ENCODE measurements around the gene RPRD2. TPM values are rescaled to one million over a fixed set of nuclear protein-coding genes. Genes with fewer than 3 reads are reported as not detected.

RPRD2 gene
- polyA plus RNA-seq, 1 experiment = 19.7 TPM

DNA sequence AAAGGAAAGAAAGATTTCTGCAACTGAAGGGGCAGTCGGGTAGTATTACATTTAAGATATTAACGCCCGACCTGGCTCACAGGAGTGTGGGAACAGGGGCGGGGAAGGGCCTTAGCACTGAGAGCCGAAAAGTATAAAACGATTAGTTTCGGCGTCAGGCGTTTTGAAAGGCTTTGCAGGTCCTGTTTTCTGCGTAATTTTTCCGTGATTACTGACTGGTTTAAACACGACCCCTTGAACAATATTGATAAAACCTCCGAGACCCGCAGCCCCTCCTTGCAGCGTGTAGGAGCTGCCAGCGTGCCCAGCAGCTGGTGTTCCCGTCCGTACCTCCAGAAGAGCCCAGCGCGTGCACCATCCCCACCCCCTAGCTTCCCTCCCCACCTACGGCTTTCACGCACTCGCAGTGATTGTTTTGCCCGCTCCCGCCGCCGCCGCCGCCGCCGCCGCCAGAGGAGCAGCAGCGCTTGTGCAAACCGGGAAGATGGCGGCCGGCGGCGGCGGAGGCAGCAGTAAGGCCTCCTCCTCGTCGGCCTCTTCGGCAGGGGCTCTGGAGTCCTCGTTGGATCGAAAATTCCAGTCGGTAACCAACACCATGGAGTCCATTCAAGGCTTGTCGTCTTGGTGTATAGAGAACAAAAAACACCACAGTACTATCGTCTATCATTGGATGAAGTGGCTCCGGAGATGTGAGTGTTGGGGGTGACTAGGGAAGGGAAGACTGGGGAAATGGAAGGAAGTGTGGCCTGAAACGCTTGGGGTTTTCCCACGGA is 470 bp downstream of the RPRD2 start:
- CTCF ChIA-PET = interaction anchor here (1.0 to 1.3 kb wide), 2 partner anchors 109 to 169 kb away, joined by 4 to 9 read pairs; no protein-coding TSS in a partner anchor
- peak; percentile 11 for DNase-seq (ENCODE audit: low read depth, low spot score)

DNA sequence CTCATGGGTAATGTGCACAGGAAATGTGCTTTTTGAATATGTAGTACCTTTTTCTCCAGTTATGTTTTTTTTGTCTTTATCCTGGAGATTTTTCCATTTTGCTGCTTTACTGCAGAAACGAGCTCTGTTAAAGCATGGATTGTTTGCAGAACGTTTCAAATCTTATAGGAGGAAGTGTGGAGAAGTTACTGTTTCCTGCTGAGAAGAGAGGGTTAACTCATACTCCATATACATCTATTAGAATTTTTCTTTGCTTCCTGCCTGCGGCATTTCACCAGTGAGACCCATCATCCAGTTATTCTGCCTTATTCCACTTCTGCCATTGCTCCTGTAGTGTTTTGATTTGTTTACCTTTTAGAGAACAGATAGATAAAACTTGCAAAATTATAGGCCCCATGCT is 2.0 kb downstream of the RPRD2 start:
- Histone ChIP-seq H3K27ac (ENCODE audit: low read depth, low read length) (no peak overlapping the region), H3K9me3 (ENCODE audit: control insufficient read depth, insufficient read depth, low read length) (no peaks in the 10 kb centered on the region), H3K4me3 (ENCODE audit: low read depth, low read length) (peak overlapping the region; percentile 81), H3K27me3 (ENCODE audit: control insufficient read depth, insufficient read depth, low read length) (no peaks in the 10 kb centered on the region)
- POLR2A ChIA-PET = no interaction called here
- no peak for DNase-seq (ENCODE audit: low read depth, low spot score)
- CTCF ChIA-PET = interaction anchor here (0.6 kb wide), 1 partner anchor 133 kb away, joined by 3 read pairs; no protein-coding TSS in a partner anchor
- no peak for TF ChIP-seq CTCF (IDR thresholded peaks at IDR 0.05; ENCODE audit: low read depth, low read length)

More for the DNA sequence above, 470 bp downstream of the RPRD2 start:
- no peaks in the 10 kb centered on the region for H3K27me3 ChIP-seq (ENCODE audit: control insufficient read depth, insufficient read depth, low read length)
- H3K4me3 ChIP-seq (ENCODE audit: low read depth, low read length) = peak overlapping the region; percentile 81
- H3K9me3 ChIP-seq (ENCODE audit: control insufficient read depth, insufficient read depth, low read length) = no peaks in the 10 kb centered on the region
- no peak for TF ChIP-seq CTCF (IDR thresholded peaks at IDR 0.05; ENCODE audit: low read depth, low read length)
- peak overlapping the region; percentile 98 for H3K27ac ChIP-seq (ENCODE audit: low read depth, low read length)
- POLR2A ChIA-PET = interaction anchor here (0.6 to 1.4 kb wide), 7 partner anchors 7 to 1136 kb away, joined by 3 to 9 read pairs (median 3); partner anchors contain the start of gene PRPF3

GRCh38 chr1:150366416-150367296 is 2.7 kb downstream of the RPRD2 start:
- H3K27ac ChIP-seq (ENCODE audit: low read depth, low read length) = no peak overlapping the region
- TF ChIP-seq CTCF (IDR thresholded peaks at IDR 0.05; ENCODE audit: low read depth, low read length) = no peak
- H3K27me3 ChIP-seq (ENCODE audit: control insufficient read depth, insufficient read depth, low read length) = no peaks in the 10 kb centered on the region
- ChIA-PET POLR2A (no interaction called here), CTCF (interaction anchor here (0.6 kb wide), 1 partner anchor 133 kb away, joined by 3 read pairs; no protein-coding TSS in a partner anchor)
- DNase-seq (ENCODE audit: low read depth, low spot score) = no peak
- H3K4me3 ChIP-seq (ENCODE audit: low read depth, low read length) = peak overlapping the region; percentile 81
- no peaks in the 10 kb centered on the region for H3K9me3 ChIP-seq (ENCODE audit: control insufficient read depth, insufficient read depth, low read length)

DNA sequence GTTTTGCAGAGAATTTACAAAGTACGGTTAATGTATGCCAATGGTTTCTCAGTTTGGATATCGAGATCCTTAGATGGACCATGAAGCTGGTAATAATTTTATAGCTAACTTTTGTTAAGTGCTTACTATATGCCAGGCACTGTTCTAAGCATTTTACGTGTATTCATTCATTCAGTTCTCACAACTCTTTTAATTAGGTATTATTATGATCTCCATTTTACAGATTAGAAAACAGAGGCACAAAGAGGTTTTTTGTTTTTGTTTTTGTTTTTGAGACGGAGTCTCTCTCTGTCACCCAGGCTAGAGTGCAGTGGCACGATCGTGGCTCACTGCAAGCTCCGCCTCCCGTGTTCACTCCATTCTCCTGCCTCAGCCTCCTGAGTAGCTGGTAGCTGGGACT is 7.2 kb downstream of the RPRD2 start:
- CTCF ChIA-PET = interaction anchor here (1.2 kb wide), 1 partner anchor 162 kb away, joined by 3 read pairs; no protein-coding TSS in a partner anchor
- no peak for TF ChIP-seq CTCF (IDR thresholded peaks at IDR 0.05; ENCODE audit: low read depth, low read length)
- Histone ChIP-seq H3K9me3 (ENCODE audit: control insufficient read depth, insufficient read depth, low read length) (no peaks in the 10 kb centered on the region), H3K27me3 (ENCODE audit: control insufficient read depth, insufficient read depth, low read length) (no peaks in the 10 kb centered on the region), H3K27ac (ENCODE audit: low read depth, low read length) (no peak overlapping the region), H3K4me3 (ENCODE audit: low read depth, low read length) (no peak overlapping the region)
- no peak for DNase-seq (ENCODE audit: low read depth, low spot score)
- POLR2A ChIA-PET = interaction anchor here (0.7 kb wide), 1 partner anchor 289 kb away, joined by 3 read pairs; no protein-coding TSS in a partner anchor
